ENCODE results near the gene MALL.
"Not testable (repeated sequence)": the region's sequence is repeated elsewhere in the genome, so short reads cannot be mapped to it uniquely, and the experiment has no call there.

The MALL gene

GRCh38 chr2:110049769-110050168 is 65.9 kb downstream of the MALL start:
- not testable (repeated sequence) for DNase-seq (ENCODE audit: low spot score)

GRCh38 chr2:110048255-110049197 is 67.1 kb downstream of the MALL start:
- not testable (repeated sequence) for DNase-seq (ENCODE audit: low spot score)

- not testable (repeated sequence) for DNase-seq (ENCODE audit: low spot score)
Observed at GRCh38 chr2:110047225-110047624, 68.4 kb downstream of the MALL start.

- DNase-seq (ENCODE audit: low spot score) = not testable (repeated sequence)
Observed at GRCh38 chr2:110041941-110042660, 73.5 kb downstream of the MALL start.

- not testable (repeated sequence) for DNase-seq (ENCODE audit: low spot score)
Observed at GRCh38 chr2:110037336-110037735, 78.3 kb downstream of the MALL start.

- DNase-seq (ENCODE audit: low spot score) = not testable (repeated sequence)
Observed at GRCh38 chr2:110035384-110035783, 80.2 kb downstream of the MALL start.

GRCh38 chr2:110034935-110035334 is 80.7 kb downstream of the MALL start:
- DNase-seq (ENCODE audit: low spot score) = not testable (repeated sequence)

All from NAMALWA (cell line).